ENCODE measurements around the gene TM9SF1.

TM9SF1 gene

GRCh38 chr14:24182110-24182882 is 12.9 kb downstream of the TM9SF1 start:
- no peaks in the 10 kb centered on the region for H3K36me3 ChIP-seq (ENCODE audit: control insufficient read depth, insufficient read depth, low read length)
- H3K4me2 ChIP-seq (ENCODE audit: low read length): no peak overlapping the region
- no peak overlapping the region for H3K4me3 ChIP-seq (ENCODE audit: low read depth, low read length)
- H3K79me2 ChIP-seq: no peaks in the 10 kb centered on the region
- H3K27ac ChIP-seq: no peak overlapping the region
- no peak overlapping the region for H2AFZ ChIP-seq
- H3K9me3 ChIP-seq (ENCODE audit: control insufficient read depth, low read length): no peaks in the 10 kb centered on the region
- H3K9ac ChIP-seq: no peak overlapping the region
- no peak for TF ChIP-seq CTCF (IDR thresholded peaks at IDR 0.05)
- peaks cover under 1% of the 10 kb centered on the region for H3K4me1 ChIP-seq
- H3K27me3 ChIP-seq (ENCODE audit: control insufficient read depth, insufficient read depth, low read length): no peaks in the 10 kb centered on the region

GRCh38 chr14:24181371-24182077 is 13.7 kb downstream of the TM9SF1 start:
- H3K4me2 ChIP-seq (ENCODE audit: low read length): no peak overlapping the region
- no peaks in the 10 kb centered on the region for H3K79me2 ChIP-seq
- no peak for TF ChIP-seq CTCF (IDR thresholded peaks at IDR 0.05)
- H3K27ac ChIP-seq: no peak overlapping the region
- H3K4me3 ChIP-seq (ENCODE audit: low read depth, low read length): no peak overlapping the region
- H3K27me3 ChIP-seq (ENCODE audit: control insufficient read depth, insufficient read depth, low read length): no peaks in the 10 kb centered on the region
- no peak overlapping the region for H3K9ac ChIP-seq
- H2AFZ ChIP-seq: no peak overlapping the region
- no peaks in the 10 kb centered on the region for H3K36me3 ChIP-seq (ENCODE audit: control insufficient read depth, insufficient read depth, low read length)
- no peaks in the 10 kb centered on the region for H3K9me3 ChIP-seq (ENCODE audit: control insufficient read depth, low read length)
- H3K4me1 ChIP-seq: no peaks in the 10 kb centered on the region

GRCh38 chr14:24179961-24180796 is 15.1 kb downstream of the TM9SF1 start:
- Histone ChIP-seq H2AFZ (no peak overlapping the region), H3K27me3 (ENCODE audit: control insufficient read depth, insufficient read depth, low read length) (no peaks in the 10 kb centered on the region), H3K36me3 (ENCODE audit: control insufficient read depth, insufficient read depth, low read length) (no peaks in the 10 kb centered on the region), H3K4me2 (ENCODE audit: low read length) (no peak overlapping the region), H3K9ac (no peak overlapping the region), H3K4me1 (no peaks in the 10 kb centered on the region), H3K27ac (no peak overlapping the region), H3K79me2 (no peaks in the 10 kb centered on the region), H3K4me3 (ENCODE audit: low read depth, low read length) (no peak overlapping the region), H3K9me3 (ENCODE audit: control insufficient read depth, low read length) (no peaks in the 10 kb centered on the region)
- TF ChIP-seq CTCF (IDR thresholded peaks at IDR 0.05): no peak

GRCh38 chr14:24179294-24179960 is 15.8 kb downstream of the TM9SF1 start:
- H3K27ac ChIP-seq: no peak overlapping the region
- TF ChIP-seq CTCF (IDR thresholded peaks at IDR 0.05): no peak
- H3K4me1 ChIP-seq: no peaks in the 10 kb centered on the region
- H3K4me3 ChIP-seq (ENCODE audit: low read depth, low read length): no peak overlapping the region
- H3K9me3 ChIP-seq (ENCODE audit: control insufficient read depth, low read length): no peaks in the 10 kb centered on the region
- no peaks in the 10 kb centered on the region for H3K27me3 ChIP-seq (ENCODE audit: control insufficient read depth, insufficient read depth, low read length)
- H3K9ac ChIP-seq: no peak overlapping the region
- no peak overlapping the region for H3K4me2 ChIP-seq (ENCODE audit: low read length)
- no peak overlapping the region for H2AFZ ChIP-seq
- no peaks in the 10 kb centered on the region for H3K79me2 ChIP-seq
- H3K36me3 ChIP-seq (ENCODE audit: control insufficient read depth, insufficient read depth, low read length): no peaks in the 10 kb centered on the region
